Measurements from ENCODE around the gene ADIPOQ.
A peak's percentile ranks its signal among the peaks of the same experiment; 100 is the strongest.
"Not testable (repeated sequence)": the region's sequence is repeated elsewhere in the genome, so short reads cannot be mapped to it uniquely, and the experiment has no call there.

ADIPOQ gene

DNA sequence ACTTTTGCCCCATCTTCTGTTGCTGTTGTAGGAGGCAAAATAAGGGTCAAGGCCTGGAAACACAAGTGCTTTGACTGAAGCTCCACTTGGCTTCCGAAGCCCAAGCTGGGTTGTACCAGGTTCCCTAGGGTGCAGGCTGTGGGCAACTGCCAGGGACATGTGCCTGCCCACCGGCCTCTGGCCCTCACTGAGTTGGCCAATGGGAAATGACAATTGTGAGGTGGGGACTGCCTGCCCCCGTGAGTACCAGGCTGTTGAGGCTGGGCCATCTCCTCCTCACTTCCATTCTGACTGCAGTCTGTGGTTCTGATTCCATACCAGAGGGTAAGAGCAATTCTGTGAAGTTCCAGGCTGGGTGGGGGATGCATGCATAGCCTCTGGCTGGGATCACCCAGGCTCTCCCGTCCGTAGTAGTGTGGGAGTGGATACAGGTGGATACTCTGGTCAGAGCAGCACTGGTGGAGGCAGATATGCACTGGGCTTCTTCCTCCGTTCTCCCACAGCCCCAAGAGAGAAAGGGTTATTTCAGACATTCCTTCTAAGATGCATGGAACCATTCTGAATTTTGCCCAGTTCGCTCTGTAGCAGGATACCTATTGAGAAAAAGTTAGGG, at the start of gene ADIPOQ:
TSS of gene ADIPOQ (plus strand) at position 285 of the 613 bp plus-strand sequence. CDS start 10,349 bp downstream, outside the sequence.
- no peak for DNase-seq

DNA sequence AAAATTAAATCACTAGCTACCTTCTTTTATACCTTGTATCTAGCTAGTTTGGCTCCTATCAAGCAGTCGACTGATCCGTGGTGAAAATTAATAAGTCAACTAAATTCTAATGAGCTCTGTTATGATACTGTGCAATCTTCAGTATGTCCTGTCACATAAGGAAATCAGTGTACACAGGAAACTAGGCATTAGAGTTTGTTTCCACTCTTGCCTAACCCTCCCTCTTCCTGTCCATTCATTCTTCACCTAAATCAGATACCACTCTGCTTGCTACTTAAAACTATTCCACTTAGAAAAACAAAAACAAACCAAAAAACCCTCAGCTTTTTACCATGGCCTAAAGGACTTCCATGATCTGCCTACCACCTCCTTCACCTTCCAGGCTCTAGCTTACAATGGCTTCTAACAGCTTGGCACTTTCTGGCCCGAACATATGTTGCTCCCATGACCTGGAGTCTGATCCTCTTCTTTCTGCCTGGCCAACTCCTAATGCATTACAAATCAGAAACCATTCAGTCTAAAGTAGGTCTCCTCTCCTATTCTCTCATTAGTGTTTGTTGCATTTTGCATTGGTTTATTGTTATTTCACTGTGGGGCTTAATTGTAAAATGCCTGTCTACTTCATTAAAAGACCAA, 44.2 kb upstream of the ADIPOQ start:
- no peak for DNase-seq

DNA sequence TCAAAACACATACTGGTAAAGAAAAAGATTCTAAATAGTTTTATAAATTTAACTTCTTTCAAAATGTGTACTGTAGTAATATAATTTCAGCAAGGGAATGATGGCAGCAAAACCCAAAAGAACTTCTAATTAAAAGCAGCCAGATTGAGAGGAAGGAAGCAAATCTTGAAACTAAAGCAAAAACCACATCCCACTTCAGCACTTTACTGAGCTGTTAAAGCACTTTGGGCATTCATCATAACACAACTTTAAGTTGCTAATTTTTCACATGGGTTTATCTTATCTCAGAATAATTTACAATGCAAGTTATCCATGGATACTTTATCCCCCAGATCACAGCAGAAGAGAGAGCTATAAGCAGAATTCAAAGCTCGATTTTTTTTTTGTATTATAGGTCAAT, 42.2 kb upstream of the ADIPOQ start:
- DNase-seq: no peak

DNA sequence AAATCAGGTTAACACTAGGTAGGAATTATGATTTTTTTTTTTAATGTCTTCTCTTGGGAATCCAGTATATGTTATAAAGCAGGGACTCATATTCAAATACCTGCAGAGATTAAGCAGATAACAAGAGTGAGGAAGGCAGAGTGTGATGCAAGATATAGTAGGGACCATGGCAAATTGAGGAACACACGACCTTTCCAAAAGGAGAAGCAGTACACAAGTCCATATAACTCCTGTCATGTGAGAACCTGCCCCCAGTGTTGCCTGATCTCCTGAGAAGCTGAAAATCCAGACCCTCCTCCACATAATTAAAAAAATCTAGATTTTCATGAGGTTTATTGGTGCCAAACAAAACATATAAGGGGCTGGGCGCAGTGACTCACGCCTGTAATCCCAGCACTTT, 39.8 kb upstream of the ADIPOQ start:
- no peak for DNase-seq

DNA sequence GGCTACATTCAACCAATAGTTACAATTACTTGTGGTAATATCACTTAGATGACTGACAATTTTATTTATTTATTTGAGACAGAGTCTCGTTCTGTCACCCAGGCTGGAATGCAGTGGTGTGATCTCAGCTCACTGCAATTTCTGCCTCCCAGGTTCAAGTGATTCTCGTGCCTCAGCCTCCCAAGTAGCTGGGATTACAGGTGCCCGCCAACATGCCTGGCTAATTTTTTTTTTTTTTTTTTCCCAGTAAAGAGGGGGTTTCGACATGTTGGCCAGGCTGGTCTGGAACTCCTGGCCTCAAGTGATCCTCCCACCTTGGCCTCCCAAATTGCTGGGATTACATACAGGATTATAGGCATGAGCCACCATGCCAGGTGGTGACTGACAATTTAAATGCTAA, 39.1 kb upstream of the ADIPOQ start:
- not testable (repeated sequence) for DNase-seq

DNA sequence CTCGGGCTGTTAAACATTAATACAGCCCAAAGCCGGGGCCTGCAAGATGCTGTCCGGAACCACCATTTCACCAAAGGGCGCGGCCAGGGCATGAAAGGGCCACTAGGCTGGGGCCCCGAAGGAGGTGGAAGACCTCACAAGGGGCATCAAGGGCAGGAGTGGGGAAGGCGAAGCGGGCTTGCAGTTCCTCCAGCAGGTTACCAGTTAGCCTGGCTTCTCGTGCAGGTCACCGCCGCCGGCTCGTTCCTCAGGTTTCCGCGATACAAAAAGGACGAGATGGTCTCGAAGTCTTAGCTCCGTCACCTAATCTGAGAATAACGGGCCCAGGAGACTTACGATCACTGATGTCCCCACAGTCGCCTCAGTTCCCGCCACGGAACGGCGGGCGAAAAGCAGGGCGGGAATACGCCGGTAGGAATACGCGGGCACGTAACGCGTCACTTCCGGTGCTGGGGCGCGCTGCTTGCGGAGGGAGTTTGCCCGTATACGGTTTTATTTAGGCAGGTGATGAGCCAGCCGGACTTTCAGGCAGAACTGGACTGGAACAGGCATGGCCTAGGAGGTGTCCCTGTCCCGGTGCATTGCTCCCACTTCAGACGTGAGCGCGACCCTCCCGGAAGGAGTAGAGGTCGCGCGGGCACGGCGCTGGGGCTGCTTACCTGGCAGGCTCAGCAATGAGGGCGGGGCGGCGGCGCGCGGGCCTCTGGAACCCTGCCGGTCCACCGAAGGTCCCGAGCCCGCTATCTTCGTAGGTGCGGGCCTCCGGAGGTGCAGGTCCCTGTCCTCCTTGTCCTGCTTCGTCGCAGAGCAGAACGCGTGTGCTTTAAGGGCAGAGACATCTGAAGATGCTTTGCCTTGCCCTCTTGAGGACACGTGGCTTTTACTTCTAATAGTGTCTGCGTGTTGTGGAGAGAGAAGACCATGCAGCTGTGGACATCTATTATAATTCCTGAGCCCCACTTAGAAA, 36.1 kb upstream of the ADIPOQ start, which contains the start of gene RFC4:
TSS of gene RFC4 (minus strand) at position 394 of the 967 bp plus-strand sequence. CDS start 1,769 bp downstream, outside the sequence.
- DNase-seq: peak; percentile 86

DNA sequence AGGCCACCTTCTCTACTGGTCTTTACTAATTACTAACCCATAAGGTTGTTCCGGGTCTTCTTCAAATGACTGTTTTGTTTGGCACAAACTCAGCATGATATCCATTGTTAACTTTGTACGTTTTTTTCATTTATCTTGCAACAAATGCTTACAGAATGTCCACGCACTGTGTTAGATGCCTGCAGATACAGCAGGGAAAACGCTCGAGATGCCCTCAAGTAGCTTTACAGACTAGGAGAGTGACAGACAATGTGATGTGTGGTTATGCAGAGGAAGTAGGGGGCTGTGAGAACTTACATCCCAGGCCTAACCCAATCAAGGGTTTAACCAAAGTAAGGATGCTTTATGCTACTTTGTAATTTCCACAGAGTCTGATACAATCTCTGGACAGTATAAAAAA, 35.3 kb upstream of the ADIPOQ start:
- no peak for DNase-seq

DNA sequence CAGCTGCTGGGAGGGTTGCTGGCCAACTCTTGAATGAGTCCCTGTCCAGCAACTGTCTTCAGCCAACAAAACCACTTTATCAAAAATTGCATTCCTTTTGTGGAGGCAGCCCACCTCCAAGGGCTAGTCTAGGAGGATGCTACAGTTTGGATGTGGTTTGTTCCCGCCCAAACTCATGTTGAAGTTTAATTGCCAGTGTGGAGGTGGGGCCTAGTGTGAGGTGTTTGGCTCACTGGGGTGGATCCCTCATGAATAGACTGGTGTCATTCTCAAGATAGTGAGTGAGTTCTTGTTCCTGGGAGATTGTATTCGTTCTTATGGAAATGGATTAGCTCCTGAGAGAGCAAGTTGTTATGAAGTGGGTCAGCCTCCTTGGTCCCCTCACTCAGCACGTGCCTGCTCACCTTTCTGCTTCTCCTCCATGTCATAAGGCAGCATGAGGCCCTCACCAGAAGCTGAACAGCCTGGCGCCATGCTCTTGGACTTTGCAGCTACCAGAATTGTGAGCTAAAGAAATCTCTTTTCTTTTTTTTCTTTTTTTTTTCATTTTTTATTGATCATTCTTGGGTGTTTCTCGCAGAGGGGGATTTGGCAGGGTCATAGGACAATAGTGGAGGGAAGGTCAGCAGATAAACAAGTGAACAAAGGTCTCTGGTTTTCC, 32.0 kb upstream of the ADIPOQ start:
- no peak for DNase-seq

DNA sequence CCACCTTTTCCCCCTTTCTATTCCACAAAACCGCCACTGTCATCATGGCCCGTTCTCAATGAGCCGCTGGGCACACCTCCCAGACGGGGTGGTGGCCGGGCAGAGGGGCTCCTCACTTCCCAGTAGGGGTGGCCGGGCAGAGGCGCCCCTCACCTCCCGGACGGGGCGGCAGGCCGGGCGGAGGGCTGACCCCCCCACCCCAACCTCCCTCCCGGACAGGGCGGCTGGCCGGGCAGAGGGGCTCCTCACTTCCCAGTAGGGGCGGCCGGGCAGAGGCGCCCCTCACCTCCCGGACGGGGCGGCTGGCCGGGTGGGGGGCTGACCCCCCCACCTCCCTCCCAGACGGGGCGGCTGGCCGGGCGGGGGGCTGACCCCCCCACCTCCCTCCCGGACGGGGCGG, 31.2 kb upstream of the ADIPOQ start:
- not testable (repeated sequence) for DNase-seq

DNA sequence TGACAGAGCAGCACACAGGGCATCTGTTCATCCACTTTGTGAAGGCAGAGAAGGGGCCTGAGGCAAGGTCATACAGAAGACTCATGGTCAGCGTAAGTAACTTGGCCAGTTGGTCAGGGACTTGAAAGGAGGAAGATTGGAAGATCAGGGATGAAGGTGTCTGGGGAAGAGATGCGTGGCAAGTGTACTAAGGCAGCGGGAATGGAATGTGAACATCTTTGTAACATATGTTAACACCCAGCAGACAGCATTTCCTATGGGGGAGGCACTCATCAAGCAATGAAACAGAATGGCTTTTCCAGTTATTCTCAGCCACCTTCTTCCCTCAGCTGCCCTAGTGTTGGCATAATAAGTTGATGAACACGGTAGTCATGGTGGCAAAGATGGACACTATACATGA, 28.4 kb upstream of the ADIPOQ start:
- no peak for DNase-seq

DNA sequence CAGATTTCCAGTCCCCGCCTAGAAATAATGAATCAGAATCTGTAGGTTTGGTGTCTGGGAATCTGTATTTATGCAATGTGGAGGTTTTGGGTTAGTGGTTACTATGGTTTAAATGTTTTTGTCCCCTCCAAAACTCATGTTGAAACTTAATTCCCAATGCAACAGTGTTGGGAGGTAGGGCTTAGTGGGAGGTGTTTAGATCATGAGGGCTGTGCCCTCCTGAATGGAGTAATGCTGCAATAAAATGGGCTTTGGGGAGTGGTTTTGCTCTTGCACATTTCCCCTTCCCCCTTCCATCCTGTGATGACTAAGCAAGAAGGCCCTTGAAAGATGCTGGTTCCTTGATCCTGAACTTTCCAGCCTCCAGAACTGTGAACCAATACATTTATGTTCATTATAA, 27.1 kb upstream of the ADIPOQ start:
- DNase-seq: no peak

DNA sequence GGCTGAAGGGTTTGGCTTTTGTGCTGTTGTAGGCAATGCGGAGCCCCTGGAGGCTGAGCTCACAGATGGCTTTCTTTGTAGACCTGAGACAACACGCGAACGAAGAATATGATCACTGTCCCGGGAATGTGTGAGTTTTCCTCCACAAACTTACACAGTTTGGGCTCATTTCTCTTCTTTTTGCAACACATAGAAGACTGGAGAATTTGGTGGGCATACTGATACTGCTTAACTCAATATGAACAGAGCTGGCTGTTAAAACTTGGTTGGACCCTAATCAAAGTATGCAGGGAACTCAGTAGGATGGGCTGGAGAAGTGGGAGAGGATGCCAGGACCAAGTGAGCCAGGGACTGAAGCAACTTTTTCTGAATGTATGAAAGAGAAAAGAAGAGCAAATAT, 24.0 kb upstream of the ADIPOQ start:
- DNase-seq: no peak

DNA sequence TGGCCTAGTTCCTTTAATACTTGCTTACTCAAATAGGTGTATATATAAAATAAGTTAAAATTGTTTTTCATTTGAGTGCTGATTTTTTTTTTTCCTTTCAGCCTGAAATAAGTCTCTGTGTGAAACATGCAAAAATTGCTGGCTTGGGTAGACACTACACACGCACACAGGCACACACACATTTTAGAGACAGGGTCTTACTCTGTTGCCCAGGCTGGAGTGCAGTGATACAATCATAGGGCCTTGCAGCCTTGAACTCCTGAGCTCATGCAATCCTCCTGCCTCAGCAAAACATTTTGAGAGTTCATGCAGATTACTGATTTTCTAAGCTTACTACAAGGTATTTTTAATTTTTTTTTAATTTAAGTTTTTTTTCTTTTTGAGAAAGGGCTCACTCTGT, 23.6 kb upstream of the ADIPOQ start:
- no peak for DNase-seq

DNA sequence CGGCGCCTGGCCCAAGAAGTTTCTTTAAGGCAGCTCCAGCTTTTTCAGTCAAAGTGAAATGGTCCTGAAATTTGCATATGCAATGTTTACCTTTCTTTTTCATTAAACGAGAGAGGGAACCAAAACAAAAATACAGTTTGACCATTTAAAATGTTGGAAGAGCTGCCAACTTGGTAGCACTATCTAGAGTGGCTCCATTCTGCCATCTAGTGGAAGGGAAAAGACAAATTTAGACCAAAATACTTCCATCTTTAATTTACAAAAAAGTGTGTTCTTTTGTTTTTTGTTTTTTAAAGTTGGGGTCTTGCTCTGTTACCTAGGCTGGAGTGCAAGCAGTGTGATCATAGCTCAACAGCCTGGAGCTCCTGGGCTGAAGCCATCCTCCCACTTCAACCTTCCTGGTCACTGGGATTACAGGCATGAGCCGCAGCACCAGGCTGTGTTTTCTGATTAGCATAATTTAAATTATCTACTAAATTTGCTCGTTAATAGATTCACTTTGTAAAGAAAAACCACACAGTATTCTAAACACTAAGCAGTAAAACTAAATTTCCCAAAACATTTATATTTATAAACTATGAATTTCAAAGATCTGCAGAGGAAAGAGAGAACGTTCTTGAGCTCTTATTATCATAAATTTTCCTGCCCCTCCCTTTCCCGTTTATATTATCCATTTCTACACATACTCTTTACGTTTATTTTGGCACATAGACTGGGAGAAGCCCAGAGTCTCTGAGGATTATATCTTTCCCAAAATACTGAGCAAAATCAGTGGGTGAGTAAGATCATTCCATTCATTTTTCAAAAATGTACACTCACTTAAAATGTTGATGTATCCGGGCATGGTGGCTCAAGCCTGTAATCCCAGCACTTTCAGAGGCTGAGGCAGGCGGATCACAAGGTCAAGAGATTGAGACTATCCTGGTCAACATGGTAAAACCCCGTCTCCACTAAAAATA, 20.8 kb upstream of the ADIPOQ start:
- DNase-seq: no peak

DNA sequence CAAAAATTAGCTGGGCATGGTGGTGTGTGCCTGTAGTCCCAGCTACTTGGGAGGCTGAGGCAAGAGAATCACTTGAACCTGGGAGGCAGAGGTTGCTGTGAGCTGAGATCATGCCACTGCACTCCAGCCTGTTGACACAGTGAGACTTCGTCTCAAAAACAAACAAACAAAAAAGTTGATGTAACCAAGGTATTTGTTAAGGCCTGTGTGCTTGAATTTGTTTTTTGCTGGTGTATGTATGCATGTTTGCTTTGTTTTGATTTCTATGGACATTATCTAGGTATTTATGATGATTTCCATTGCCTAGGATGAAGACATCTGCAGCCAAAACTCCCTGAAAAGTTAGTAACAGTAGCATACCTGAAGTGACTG, 20.1 kb upstream of the ADIPOQ start:
- DNase-seq: not testable (repeated sequence)

DNA sequence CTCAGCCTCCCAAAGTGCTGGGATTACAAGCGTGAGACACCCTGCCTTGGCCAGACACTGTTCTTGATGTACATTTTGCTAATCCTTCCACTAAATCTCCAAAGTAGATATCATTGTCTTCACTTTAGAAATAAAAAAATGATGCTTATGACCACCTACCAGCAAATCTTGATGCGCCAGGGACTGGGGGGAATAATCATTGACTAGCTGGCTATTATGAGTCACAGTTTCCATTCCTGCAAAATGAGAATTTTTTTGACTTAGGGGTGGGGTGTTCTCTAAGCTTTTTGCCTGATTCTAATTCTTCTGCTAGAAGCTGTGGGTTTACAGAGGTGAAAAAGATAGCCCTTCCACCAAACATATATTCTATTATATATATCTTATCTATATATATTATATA, 19.1 kb upstream of the ADIPOQ start:
- no peak for DNase-seq

DNA sequence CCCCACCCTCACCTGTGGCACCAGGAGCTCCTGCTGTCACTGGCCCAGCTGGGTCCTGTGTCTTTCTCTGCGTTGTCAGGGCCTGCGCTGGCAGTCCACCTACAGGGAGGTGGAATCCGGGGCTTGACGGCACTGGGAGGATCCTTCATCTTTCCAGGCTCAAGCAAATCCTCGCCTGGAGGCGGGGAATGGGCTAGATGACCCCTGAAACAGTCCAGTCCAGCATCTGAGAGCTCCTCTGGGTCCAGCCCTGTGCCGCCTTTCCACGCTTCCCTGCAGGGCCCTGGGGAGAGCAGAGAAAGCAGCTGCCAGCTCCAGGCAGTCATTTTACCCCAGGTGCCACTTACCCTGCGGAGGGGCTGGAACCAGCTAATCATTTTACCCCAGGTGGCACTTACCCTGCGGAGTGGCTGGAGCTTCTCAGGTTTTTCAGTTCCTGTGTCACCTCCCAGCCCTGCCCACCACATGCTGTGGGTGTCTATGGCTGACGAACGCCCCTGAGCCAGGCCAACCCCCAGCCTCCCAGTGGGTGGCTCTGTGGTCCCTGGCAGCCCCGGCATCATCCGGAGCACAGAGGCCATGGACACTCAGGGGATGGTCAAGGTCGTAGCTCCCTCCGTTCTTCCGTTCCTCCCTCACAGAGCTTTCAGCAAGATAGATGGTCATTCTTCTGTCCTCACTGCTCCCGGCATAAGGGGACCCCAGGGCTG, 17.9 kb upstream of the ADIPOQ start:
- no peak for DNase-seq

DNA sequence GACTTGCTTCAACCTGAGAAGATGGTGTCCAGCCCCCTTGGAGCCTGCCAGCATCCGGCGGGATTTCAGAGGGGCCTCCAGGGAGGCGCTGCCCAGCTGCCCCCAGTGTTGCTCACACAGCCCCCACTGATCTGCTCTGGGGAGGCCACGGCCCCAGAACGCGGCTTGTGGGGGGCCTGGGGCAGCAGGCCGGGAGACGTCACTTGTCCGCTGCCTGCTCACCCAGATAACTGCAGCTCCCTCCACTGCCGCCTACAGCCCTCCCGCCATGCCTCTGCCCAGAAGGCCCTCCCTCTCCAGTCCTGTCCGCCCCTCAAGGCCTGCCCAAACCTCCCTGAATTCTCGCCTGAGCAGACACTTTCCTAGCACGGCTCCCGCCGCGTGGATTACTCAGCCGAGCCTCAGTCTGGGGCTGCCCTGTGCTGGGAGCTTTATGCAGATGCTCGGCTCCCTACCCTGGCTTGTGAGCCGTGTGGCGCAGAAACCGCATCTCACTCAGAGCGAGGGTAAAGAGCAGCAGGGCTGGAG, 17.2 kb upstream of the ADIPOQ start:
- DNase-seq: peak; percentile 56

DNA sequence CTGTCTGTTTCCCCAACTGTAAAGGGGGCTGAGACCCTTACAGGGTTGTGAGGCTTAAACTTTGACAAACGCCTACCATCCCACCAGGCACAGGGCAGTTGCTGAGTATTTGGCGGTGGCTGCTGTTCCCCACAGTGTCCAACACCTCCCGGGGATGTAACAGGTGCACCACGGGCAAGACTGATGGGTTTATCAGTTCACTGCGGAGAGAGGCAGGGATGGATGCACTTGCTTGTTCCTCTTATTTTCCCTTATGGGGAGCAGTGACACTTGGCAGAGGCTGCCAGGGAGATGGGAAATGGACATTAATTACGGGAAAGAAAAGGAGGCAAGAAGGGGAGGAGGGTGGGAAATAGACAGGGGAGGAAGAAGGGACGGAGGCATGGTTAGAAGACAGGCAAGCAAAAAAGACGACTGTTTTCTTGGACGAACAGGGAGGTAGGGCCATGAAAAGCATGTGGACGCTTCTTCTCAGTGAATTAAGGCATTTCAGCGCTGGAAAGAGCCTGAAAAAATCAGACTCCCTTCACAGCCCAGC, 16.6 kb upstream of the ADIPOQ start:
- DNase-seq: no peak

DNA sequence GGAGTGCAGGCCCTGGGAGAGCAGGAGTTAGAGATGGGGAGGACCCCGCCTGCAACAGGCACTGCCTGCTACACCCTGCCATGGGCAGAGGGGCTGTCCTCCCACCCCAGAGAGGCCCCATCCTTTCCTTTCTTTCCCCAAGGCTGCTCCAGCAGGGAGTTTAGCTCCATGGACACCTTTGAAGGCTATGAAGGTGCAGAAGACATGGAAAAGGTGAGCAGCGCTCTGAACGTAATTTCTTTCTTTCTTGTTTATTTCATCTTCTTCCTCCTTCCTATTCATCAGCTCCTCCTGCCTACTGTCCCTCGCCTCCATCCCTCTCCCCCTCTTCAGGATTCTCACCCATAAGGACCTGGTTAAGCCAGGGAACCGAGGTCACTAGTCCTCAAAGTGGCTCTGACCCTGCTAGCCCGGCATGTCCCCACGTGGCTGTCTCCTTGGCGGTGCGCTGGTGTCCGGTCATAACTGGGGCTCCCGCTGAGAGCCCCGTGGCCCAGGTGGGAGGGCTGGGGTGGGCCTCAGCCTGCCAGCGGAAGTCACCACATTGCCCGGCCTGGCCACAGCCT, 16.0 kb upstream of the ADIPOQ start:
- DNase-seq: no peak
